ENCODE measurements around the gene LRP10.

GRCh38 chr14:22872833-22873520 lies 1.4 kb downstream of the LRP10 start:
- TF ChIP-seq, protein P1, sequence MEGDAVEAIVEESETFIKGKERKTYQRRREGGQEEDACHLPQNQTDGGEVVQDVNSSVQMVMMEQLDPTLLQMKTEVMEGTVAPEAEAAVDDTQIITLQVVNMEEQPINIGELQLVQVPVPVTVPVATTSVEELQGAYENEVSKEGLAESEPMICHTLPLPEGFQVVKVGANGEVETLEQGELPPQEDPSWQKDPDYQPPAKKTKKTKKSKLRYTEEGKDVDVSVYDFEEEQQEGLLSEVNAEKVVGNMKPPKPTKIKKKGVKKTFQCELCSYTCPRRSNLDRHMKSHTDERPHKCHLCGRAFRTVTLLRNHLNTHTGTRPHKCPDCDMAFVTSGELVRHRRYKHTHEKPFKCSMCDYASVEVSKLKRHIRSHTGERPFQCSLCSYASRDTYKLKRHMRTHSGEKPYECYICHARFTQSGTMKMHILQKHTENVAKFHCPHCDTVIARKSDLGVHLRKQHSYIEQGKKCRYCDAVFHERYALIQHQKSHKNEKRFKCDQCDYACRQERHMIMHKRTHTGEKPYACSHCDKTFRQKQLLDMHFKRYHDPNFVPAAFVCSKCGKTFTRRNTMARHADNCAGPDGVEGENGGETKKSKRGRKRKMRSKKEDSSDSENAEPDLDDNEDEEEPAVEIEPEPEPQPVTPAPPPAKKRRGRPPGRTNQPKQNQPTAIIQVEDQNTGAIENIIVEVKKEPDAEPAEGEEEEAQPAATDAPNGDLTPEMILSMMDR (IDR thresholded peaks at IDR 0.05) = no peak
- no peak for TF ChIP-seq EZH2 (IDR thresholded peaks at IDR 0.05; ENCODE audit: borderline replicate concordance, insufficient read depth, low read depth, low read length, poor library complexity, severe bottlenecking)
